ENCODE measurements around the gene SLC25A45. TPM values are rescaled to one million over a fixed set of nuclear protein-coding genes. Genes with fewer than 3 reads are reported as not detected.

Gene SLC25A45
- total RNA-seq, 1 experiment from 2014 or later, result 2.3 TPM

GRCh38 chr11:65404638-65405339, 22.3 kb upstream of the SLC25A45 start:
- DNase-seq (ENCODE audit: low read depth), result no peak

GRCh38 chr11:65404210-65404609, 21.8 kb upstream of the SLC25A45 start:
- no peak for DNase-seq (ENCODE audit: low read depth)

GRCh38 chr11:65403607-65404121, 21.2 kb upstream of the SLC25A45 start:
- no peak for DNase-seq (ENCODE audit: low read depth)

- DNase-seq (ENCODE audit: low read depth), result no peak
Observed at GRCh38 chr11:65402790-65403189, 20.3 kb upstream of the SLC25A45 start.

- no peak for DNase-seq (ENCODE audit: low read depth)
Observed at GRCh38 chr11:65401803-65402248, 19.4 kb upstream of the SLC25A45 start.

- no peak for DNase-seq (ENCODE audit: low read depth)
Observed at GRCh38 chr11:65401073-65401802, 18.8 kb upstream of the SLC25A45 start.

GRCh38 chr11:65400307-65401072, 18.0 kb upstream of the SLC25A45 start:
- no peak for DNase-seq (ENCODE audit: low read depth)

GRCh38 chr11:65399845-65400244, 17.4 kb upstream of the SLC25A45 start:
- DNase-seq (ENCODE audit: low read depth), result no peak

- no peak for DNase-seq (ENCODE audit: low read depth)
Observed at GRCh38 chr11:65399249-65399648, 16.8 kb upstream of the SLC25A45 start.

GRCh38 chr11:65398362-65398910, 16.0 kb upstream of the SLC25A45 start:
- no peak for DNase-seq (ENCODE audit: low read depth)

- DNase-seq (ENCODE audit: low read depth), result no peak
Observed at GRCh38 chr11:65396769-65397745, 14.6 kb upstream of the SLC25A45 start.

- no peak for DNase-seq (ENCODE audit: low read depth)
Observed at GRCh38 chr11:65395961-65396530, 13.6 kb upstream of the SLC25A45 start.

- no peak for DNase-seq (ENCODE audit: low read depth)
Observed at GRCh38 chr11:65394125-65394536, 11.7 kb upstream of the SLC25A45 start.

GRCh38 chr11:65393513-65394079, 11.2 kb upstream of the SLC25A45 start:
- no peak for DNase-seq (ENCODE audit: low read depth)

GRCh38 chr11:65392899-65393298, 10.5 kb upstream of the SLC25A45 start:
- DNase-seq (ENCODE audit: low read depth), result no peak

GRCh38 chr11:65392186-65392829, 9.9 kb upstream of the SLC25A45 start:
- no peak for DNase-seq (ENCODE audit: low read depth)

GRCh38 chr11:65390996-65391395, 8.6 kb upstream of the SLC25A45 start:
- DNase-seq (ENCODE audit: low read depth), result peak; percentile 53

- peak; percentile 44 for DNase-seq (ENCODE audit: low read depth)
Observed at GRCh38 chr11:65390099-65390941, 7.9 kb upstream of the SLC25A45 start.

Data from LHCN-M2 (cell line).